GM18873 (cell line): ENCODE measurements around the gene MYB.

Experiments
- ATAC-seq: cut with Tn5 transposase; IDR thresholded peaks from one replicate; pipeline ENCODE4 v1.9.1; 2021; ENCODE audit warnings: mild to moderate bottlenecking, moderate library complexity, moderate number of reproducible peaks; ENCODE audit not compliant: unreplicated experiment, low FRiP score

Gene MYB

GRCh38 chr6:135185483-135185882 lies 4.4 kb downstream of the MYB start:
- ATAC-seq: no peak

GRCh38 chr6:135186255-135186654 lies 5.1 kb downstream of the MYB start:
- no peak for ATAC-seq

GRCh38 chr6:135187372-135187771 lies 6.3 kb downstream of the MYB start:
- no peak for ATAC-seq

GRCh38 chr6:135188718-135189117 lies 7.6 kb downstream of the MYB start:
- no peak for ATAC-seq

- ATAC-seq: no peak
Measured at GRCh38 chr6:135189344-135189743, 8.2 kb downstream of the MYB start.

- ATAC-seq: no peak
Measured at GRCh38 chr6:135191508-135192255, 10.6 kb downstream of the MYB start.

- no peak for ATAC-seq
Measured at GRCh38 chr6:135192256-135193174, 11.4 kb downstream of the MYB start.

- ATAC-seq: no peak
Measured at GRCh38 chr6:135193221-135193620, 12.1 kb downstream of the MYB start.

- ATAC-seq: no peak
Measured at GRCh38 chr6:135195041-135195440, 13.9 kb downstream of the MYB start.

GRCh38 chr6:135195522-135195921 lies 14.4 kb downstream of the MYB start:
- ATAC-seq: no peak

- ATAC-seq: no peak
Measured at GRCh38 chr6:135196739-135197510, 15.8 kb downstream of the MYB start.

- no peak for ATAC-seq
Measured at GRCh38 chr6:135202836-135203235, 21.7 kb downstream of the MYB start.

- no peak for ATAC-seq
Measured at GRCh38 chr6:135204951-135205350, 23.8 kb downstream of the MYB start.

- no peak for ATAC-seq
Measured at GRCh38 chr6:135209803-135210202, 28.7 kb downstream of the MYB start.

- ATAC-seq: no peak
Measured at GRCh38 chr6:135210632-135211305, 29.7 kb downstream of the MYB start.

- ATAC-seq: no peak
Measured at GRCh38 chr6:135211306-135211702, 30.2 kb downstream of the MYB start.

- no peak for ATAC-seq
Measured at GRCh38 chr6:135212020-135212806, 31.1 kb downstream of the MYB start.

GRCh38 chr6:135212935-135213334 lies 31.8 kb downstream of the MYB start:
- ATAC-seq: no peak

GRCh38 chr6:135213616-135214015 lies 32.5 kb downstream of the MYB start:
- ATAC-seq: no peak

- no peak for ATAC-seq
Measured at GRCh38 chr6:135215160-135215559, 34.1 kb downstream of the MYB start.
